GM21447 (cell line): ENCODE measurements around the gene YTHDF1.

Source experiments
- ATAC-seq: cut with Tn5 transposase; IDR thresholded peaks from one replicate; pipeline ENCODE4 v1.9.1; 2021; ENCODE audit not compliant: unreplicated experiment

YTHDF1 gene

GRCh38 chr20:63210011-63210605, 5.8 kb downstream of the YTHDF1 start:
- no peak for ATAC-seq

DNA sequence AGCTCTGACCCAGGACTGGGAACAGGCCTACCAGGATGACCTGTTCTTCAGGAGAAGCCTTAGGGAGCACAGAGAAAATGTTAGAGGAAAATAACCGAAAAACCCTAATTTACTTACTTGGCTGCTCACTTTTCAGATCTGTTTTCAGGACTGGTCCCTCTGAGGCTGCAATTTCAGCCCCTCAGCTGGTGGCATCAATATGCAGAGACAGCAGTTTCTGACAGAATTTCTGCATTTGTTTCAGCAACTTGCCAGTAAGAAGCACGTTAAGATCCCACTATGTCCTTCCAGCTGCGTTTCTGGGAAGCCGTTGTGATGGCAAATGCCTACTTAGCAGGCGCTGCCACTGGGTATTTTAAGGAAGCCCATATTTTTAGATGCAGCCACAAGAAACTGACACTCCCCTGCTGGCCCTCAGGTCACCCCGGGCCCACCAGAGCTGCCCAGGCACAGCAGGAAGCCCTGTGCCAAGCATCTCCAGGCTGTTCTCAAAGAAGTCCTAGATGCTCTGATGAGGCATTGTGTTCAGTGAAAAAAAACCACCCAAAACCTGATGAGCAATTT, 7.5 kb downstream of the YTHDF1 start:
- no peak for ATAC-seq

- ATAC-seq = no peak
Observed at GRCh38 chr20:63206878-63207277, 9.1 kb downstream of the YTHDF1 start.

DNA sequence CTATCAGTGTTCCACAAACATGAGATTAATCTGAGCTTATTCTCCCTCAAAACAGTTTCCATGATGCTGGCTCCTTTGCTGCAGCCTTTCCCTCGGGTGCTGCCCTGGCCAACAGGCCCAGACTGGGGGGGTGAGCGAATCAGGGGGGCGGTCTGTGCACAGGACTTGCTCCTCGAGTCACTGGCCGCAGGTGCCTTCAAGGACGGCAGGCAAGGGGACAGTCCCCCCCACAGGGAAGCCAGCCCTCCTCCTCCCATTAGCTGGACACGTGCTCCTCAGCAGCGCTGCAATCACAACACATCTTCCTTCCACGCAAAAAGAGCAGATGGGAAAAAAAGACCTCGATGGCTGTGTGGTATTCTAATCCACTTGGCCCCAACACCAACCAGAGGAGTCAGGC, 10.0 kb downstream of the YTHDF1 start:
- ATAC-seq = no peak

- no peak for ATAC-seq
Observed at GRCh38 chr20:63204362-63204761, 11.6 kb downstream of the YTHDF1 start.

DNA sequence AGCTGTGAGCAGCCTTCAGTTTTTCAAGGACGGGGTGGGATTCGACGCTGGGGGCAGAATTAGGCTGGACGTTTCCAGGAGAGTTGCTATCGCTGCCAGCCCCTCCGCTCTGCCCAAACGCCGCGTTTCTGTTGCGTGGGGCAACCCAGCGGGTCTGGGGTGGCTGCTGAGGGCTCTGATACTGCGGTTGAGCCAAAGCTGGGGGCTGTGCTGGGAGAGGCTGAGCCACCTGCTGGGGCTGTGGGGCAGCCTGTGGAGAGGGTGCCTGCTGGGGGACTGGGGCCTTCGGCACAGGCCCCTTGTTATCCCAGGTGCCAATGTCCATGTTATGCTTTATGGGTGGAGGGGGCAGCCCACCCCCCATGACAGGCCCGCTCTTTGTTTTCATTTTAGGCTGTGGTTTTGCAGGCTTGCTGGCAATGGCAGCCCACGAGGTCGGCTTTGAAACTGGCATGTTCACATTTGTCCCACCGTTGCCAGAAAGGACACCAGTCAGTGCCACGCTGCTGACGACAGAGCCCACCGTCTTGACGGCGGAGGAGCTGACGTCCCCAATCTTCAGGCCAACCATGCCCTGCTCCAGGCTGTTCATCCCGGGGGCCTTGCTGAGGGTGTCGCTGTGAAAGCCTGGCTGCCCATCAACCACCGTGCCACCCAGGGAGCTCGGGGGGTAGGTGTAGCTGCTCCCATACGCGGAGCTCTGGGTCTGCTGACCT, 13.0 kb downstream of the YTHDF1 start:
- ATAC-seq = no peak

DNA sequence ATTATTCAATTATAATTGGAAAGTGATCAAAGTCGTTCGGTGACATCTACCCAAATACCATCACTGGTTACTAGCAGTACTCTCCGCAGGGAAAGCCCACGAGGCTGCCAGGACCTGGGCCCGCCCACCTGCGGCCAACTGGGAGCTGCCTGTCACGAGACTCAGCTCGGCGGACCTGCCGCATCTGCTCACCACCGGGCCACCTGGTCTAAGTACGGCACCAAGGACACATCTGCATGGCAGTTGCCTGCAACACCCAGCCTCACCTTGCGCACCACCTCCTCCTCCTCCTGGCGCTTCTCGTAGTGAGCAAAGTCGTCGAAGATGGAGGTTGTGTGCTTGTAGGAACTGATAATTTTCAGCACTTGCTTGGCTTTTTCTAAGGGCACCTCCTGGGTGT, 13.9 kb downstream of the YTHDF1 start:
- no peak for ATAC-seq

DNA sequence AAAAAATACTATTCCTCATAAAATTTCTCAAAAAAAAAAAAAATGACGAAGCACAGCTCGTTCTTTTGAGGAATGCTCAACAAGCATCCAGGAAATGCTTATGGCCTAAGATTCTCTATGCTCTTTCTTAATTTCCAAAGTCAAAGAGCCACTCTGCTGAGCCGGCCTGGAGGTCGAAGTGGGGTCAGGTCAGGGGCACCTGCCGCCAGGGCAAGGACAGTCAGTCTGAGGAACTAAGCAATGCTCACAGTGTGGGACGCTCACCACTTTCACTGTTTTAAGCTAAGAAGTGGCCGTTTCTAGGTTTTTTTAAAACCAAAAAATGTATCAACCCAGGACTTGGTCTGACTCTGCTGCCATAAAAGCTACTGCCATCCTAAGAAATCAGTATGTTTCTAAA, 17.3 kb downstream of the YTHDF1 start:
- no peak for ATAC-seq

- ATAC-seq = no peak
Observed at GRCh38 chr20:63196768-63197470, 19.0 kb downstream of the YTHDF1 start.

DNA sequence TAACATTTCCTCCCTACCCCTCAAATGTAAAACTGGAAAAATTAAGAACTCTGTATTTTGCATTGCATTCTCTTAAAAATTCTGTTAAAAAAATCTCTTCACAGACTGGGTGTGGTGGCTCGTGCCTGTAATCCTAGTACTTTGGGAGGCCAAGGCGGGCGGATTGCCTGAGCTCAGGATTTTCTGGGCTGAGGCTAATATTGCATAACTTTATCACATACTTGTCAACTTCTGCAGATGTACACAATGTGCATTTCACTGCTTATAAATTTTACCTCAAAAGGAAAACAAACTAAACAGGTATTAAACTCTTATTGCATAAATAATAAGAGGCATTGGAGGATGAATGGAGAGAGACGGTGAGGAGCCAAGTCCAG, 21.1 kb downstream of the YTHDF1 start:
- ATAC-seq = no peak

DNA sequence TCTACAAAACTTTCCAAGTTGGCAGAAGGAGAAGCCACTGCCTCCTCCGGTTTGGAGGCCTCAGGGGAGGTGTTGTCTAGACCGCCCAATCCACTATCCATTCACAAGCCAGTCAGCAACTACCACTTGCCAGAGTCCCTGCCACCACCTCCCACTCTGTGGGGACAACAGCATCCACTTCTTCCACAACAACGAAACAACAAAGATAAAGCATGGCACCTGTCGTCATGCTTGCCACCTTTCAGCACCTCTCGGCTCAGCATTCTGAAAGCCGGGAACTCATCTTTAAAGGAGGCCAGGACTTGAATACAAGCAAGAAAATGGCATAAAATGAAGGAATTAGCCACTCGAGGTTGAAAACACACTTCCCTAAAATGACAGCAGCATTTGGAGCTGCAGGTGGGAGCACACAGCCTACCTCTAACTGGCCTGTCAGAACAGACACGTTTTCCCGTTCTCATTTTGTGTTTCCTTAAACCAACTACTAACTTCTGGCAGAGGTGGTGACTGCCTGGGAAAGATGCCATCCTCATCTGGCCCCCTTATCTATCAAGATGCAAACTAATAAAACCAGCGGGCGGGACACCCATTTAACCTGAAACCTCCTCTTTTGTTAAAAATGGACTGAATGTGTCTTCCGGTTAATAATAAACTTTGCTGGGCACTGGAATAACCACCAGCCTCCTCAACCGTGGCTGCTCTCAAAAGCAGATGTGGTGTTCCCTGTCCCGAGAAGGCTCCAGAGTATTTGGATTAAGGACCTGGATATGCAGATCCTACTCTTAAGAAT, 21.7 kb downstream of the YTHDF1 start:
- no peak for ATAC-seq

DNA sequence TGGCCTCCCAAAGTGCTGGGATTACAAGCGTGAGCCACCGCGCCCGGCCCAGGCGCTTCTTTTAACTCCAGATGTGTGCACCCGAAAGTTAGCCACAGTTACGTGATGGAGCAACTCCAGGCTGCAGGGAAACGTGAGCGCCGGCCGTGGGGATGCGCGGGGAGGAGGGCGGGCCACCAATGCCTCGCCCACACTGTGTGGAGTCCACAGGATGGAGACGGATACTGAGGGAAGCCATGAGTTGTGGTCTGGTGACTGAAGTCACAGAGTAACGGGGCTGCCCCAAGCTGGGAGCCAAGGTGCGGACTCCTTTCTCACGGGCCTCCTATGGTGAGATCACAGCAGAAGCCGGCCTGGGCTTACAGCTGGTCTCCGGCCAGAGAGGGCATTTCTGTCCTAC, 23.2 kb downstream of the YTHDF1 start:
- no peak for ATAC-seq

- ATAC-seq = no peak
Observed at GRCh38 chr20:63191400-63191799, 24.5 kb downstream of the YTHDF1 start.

DNA sequence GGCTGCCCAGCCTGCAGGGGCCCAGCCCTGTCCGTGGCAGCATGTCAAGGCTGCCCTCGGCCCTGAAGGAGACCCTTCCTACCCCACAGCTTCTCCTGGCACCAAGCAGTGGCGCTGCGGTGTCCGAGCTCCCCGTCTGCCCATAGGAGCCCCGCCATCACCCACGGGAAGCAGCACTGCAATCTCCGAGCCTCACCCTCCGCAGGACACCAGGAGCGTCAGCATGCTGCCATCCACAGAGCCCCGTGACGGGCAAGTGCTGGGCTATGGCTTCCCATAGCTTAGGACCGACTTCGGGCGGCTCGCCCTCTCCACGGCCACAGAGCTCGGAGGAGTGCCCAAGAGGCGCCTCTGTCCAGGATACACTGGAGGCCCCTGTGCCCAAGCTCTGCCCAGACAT, 25.1 kb downstream of the YTHDF1 start:
- ATAC-seq = no peak

DNA sequence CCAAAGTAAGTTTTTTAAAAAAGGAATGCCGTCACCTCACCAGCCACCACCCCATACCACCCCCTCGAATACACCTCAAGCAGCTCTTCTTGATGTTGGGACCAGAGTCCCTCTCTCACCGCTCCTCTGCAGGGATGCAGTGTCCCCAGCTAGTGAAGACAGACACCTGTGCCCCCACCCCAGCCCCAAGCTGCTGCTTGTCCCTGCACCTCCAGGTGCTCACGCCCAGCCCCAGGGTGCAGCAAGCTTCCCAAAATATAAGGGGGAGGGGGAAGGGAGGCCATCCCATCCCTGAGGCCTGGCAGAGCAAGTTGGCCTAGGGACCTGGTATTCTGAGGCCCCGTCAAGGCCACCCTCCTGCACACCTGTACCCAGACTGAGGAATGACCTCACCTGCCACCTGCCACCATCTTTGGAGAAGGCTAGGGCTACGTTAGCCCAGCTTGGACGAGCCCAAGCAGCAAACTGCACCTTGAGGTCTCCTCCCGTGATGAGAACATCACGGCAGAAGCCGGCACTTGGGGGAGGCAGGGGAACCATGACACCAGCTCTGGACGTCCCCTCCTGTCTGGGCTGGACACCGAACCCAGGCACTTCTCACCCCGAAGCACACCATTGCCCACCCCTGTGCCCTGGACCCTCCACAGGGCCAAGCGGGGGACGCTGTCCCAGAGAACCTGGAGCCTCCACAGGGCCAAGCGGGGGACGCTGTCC, 25.9 kb downstream of the YTHDF1 start:
- no peak for ATAC-seq

DNA sequence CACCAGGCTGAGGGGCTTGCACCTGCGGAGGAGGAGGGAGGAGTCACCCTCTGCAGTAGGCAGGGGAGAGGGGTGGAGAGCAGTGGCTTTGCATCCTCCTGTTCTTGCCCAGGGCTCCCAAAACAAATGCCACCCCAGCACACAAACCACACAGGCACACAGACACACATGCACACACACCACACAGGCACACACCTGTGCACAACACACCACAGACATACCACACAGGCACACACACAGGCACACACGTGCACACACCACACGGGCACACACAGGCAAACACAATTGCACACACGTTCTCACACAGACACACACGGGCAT, 26.6 kb downstream of the YTHDF1 start:
- ATAC-seq = no peak

DNA sequence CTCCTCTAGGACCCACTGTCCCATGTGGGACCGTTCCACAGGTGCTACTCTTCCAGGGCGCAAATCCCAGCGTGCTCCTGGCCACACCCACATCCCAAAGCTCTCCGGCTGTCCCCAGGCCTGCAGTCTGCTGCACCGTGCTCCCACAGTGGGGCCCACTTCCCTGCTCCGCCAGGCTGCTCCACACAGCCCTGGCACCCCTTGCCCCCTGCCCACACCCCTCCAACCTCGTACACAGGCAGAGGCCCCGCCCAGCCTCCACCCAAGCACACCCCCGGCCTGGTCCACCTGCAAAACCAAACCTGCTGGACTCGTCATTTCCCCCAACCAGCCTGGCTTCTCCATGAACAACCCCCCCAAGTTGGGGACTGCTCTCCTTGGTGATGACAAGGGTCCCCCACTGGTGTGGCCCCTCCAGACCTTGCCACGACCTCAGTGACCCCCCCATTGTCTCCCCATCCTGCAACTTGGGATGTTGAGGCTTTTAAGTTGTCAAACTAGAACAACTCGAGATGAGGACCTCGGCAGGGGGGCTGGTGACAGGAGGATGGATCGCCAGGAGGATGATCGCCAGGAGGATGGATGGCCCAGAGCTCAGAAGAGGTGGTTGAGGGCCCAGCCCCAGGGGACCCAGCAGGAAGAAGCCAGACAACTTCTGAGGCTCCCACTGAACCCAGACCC, 27.1 kb downstream of the YTHDF1 start:
- ATAC-seq = no peak

DNA sequence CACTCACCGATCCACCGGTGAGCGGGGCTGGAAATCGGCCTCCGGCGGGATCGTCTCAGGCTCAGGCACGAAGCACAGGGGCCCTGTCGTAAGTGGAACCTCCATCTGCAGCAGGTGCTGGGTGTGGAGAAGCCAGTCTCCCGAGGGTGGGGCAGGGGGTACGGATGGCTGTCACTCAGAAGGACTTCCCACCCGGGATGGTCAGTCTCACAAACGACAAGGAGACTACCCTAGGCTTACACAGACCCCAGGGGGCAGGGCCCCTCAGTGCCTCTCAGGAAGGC, 27.8 kb downstream of the YTHDF1 start:
- no peak for ATAC-seq

DNA sequence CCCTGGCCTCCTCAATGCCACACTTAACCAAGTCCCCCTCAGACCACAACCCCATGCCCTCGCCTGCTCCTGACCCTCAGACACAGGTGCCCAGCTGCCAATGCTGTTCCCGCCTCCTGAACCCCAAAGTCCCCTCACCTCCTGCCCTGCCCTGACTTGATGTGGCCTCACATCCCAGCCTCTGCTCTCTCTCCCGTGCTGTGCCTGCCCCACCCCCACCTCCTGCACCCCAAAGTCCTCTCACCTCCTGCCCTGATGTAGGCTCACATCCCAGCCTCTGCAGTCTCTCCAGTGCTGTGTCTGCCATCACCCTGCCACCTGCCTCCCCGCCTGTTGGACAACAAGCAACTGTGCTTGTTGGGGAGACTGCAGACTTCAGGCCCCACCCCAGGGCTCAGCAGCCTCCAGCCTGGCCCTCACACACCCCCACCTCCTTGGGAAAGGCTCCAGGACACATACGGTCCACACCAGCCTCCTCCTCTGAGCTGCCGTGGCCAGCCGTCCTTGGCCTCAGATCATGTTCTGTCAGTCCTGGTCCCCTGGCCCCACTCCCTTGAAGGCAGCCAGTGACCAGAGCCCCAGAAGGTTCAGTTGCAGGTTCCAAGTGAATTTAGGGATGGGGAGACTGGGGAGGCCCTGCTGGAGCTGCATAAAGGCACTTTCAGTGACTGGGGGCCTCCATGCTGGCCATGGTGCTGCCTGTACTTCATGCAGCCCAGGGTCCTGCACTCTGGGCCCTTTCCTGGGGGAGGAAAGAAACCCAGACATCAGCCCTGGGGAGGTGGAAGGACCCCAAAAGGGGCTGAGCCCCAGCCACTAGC, 28.4 kb downstream of the YTHDF1 start:
- no peak for ATAC-seq
